GOT3 (cell line): ENCODE measurements around the gene CNGA2.
A peak's percentile ranks its signal among the peaks of the same experiment; 100 is the strongest.
"Not testable (repeated sequence)": the region's sequence is repeated elsewhere in the genome, so short reads cannot be mapped to it uniquely, and the experiment has no call there.

ENCODE experiments used
- DNase-seq: peaks from one replicate; lab custom pipeline; 2025; ENCODE audit warnings: mixed read lengths; lab: John Stamatoyannopoulos, UW

The CNGA2 gene

GRCh38 chrX:151734446-151734845 is at the start of gene CNGA2:
TSS of gene CNGA2 (plus strand) at chrX:151734746. CDS start at chrX:151738484, 3,738 bp downstream.
- DNase-seq = no peak

GRCh38 chrX:151687635-151688034 is 46.9 kb upstream of the CNGA2 start:
- no peak for DNase-seq

GRCh38 chrX:151688695-151689094 is 45.9 kb upstream of the CNGA2 start:
- DNase-seq = no peak

- DNase-seq = no peak
These were observed 41.7 kb upstream of the CNGA2 start for GRCh38 chrX:151692825-151693224.

GRCh38 chrX:151694121-151694520 is 40.4 kb upstream of the CNGA2 start:
- no peak for DNase-seq

- no peak for DNase-seq
These were observed 39.6 kb upstream of the CNGA2 start, which contains the start of gene PRRG3 for GRCh38 chrX:151694661-151695582. TSS of gene PRRG3 (plus strand) at chrX:151695458. CDS start at chrX:151698815, 3,357 bp downstream.

- no peak for DNase-seq
These were observed 38.8 kb upstream of the CNGA2 start for GRCh38 chrX:151695583-151696340.

GRCh38 chrX:151697082-151697481 is 37.5 kb upstream of the CNGA2 start:
- DNase-seq = not testable (repeated sequence)

GRCh38 chrX:151697522-151697921 is 37.0 kb upstream of the CNGA2 start:
- peak; percentile 36 for DNase-seq

- no peak for DNase-seq
These were observed 36.1 kb upstream of the CNGA2 start for GRCh38 chrX:151698485-151698884.

GRCh38 chrX:151699746-151700145 is 34.8 kb upstream of the CNGA2 start:
- DNase-seq = no peak

- no peak for DNase-seq
These were observed 34.0 kb upstream of the CNGA2 start for GRCh38 chrX:151700581-151700980.

GRCh38 chrX:151701071-151701470 is 33.5 kb upstream of the CNGA2 start:
- DNase-seq = no peak

- DNase-seq = no peak
These were observed 33.0 kb upstream of the CNGA2 start for GRCh38 chrX:151701531-151701930.

- no peak for DNase-seq
These were observed 32.4 kb upstream of the CNGA2 start for GRCh38 chrX:151702026-151702714.

- no peak for DNase-seq
These were observed 31.7 kb upstream of the CNGA2 start for GRCh38 chrX:151702741-151703340.

- no peak for DNase-seq
These were observed 31.1 kb upstream of the CNGA2 start for GRCh38 chrX:151703487-151703886.

- DNase-seq = no peak
These were observed 30.4 kb upstream of the CNGA2 start for GRCh38 chrX:151704041-151704663.

GRCh38 chrX:151708821-151709220 is 25.7 kb upstream of the CNGA2 start:
- DNase-seq = no peak

GRCh38 chrX:151710457-151710856 is 24.1 kb upstream of the CNGA2 start:
- no peak for DNase-seq

GRCh38 chrX:151711154-151711553 is 23.4 kb upstream of the CNGA2 start:
- DNase-seq = no peak
